CD4-positive, alpha-beta T cell treated with Interferon gamma for 1 hour (primary cell): ENCODE results near the gene ADSS1.
A peak's percentile ranks its signal among the peaks of the same experiment; 100 is the strongest.

Experiments used
- DNase-seq: peaks from one replicate; pipeline ENCODE4 v3.0.0-alpha.2; 2020

The ADSS1 gene

GRCh38 chr14:104700225-104700651 is 23.8 kb upstream of the ADSS1 start:
- no peak for DNase-seq

GRCh38 chr14:104700747-104701217 is 23.2 kb upstream of the ADSS1 start:
- DNase-seq = no peak

- no peak for DNase-seq
These were observed 22.5 kb upstream of the ADSS1 start for GRCh38 chr14:104701383-104702076.

- DNase-seq = no peak
These were observed 21.9 kb upstream of the ADSS1 start for GRCh38 chr14:104702106-104702505.

- DNase-seq = no peak
These were observed 21.4 kb upstream of the ADSS1 start for GRCh38 chr14:104702673-104703072.

GRCh38 chr14:104703269-104703668 is 20.8 kb upstream of the ADSS1 start:
- DNase-seq = no peak

- no peak for DNase-seq
These were observed 19.8 kb upstream of the ADSS1 start for GRCh38 chr14:104704252-104704651.

GRCh38 chr14:104705340-104706047 is 18.5 kb upstream of the ADSS1 start:
- DNase-seq = no peak

- DNase-seq = no peak
These were observed 17.1 kb upstream of the ADSS1 start for GRCh38 chr14:104706733-104707607.

- no peak for DNase-seq
These were observed 16.1 kb upstream of the ADSS1 start for GRCh38 chr14:104707608-104708595.

GRCh38 chr14:104708606-104709268 is 15.3 kb upstream of the ADSS1 start:
- DNase-seq = peak; percentile 60

- DNase-seq = no peak
These were observed 14.5 kb upstream of the ADSS1 start for GRCh38 chr14:104709387-104710039.

- DNase-seq = no peak
These were observed 13.8 kb upstream of the ADSS1 start for GRCh38 chr14:104710071-104710735.

GRCh38 chr14:104712881-104713734 is 10.9 kb upstream of the ADSS1 start:
- DNase-seq = no peak

- no peak for DNase-seq
These were observed 10.0 kb upstream of the ADSS1 start for GRCh38 chr14:104714066-104714465.

- DNase-seq = no peak
These were observed 9.3 kb upstream of the ADSS1 start for GRCh38 chr14:104714681-104715080.

GRCh38 chr14:104715416-104715815 is 8.6 kb upstream of the ADSS1 start:
- no peak for DNase-seq

- DNase-seq = no peak
These were observed 8.2 kb upstream of the ADSS1 start for GRCh38 chr14:104715871-104716270.

- DNase-seq = no peak
These were observed 6.9 kb upstream of the ADSS1 start for GRCh38 chr14:104717137-104717536.
